GM06990 (cell line): Measurements from ENCODE around the gene S1PR2.

Source experiments
- DNase-seq: peaks from one replicate; pipeline ENCODE4 v3.0.0-alpha.2; 2011; ENCODE audit not compliant: insufficient read length; ENCODE audit errors: extremely low read depth
- H3K27me3 ChIP-seq: replicated peaks from 2 replicates; pipeline ENCODE4 v1.6.0; 2011; ENCODE audit warnings: low read length; ENCODE audit not compliant: control insufficient read depth, insufficient read depth
- H3K36me3 ChIP-seq: 2 replicates; pipeline ENCODE4 v1.5.1; 2011; ENCODE audit warnings: low read length; ENCODE audit not compliant: control insufficient read depth, insufficient read depth
- H3K4me3 ChIP-seq: replicated peaks from 2 replicates; pipeline ENCODE4 v1.5.1; 2011; ENCODE audit warnings: low read depth, mild to moderate bottlenecking, control low read depth, low read length
- CTCF ChIP-seq: IDR thresholded peaks from 2 replicates; pipeline ENCODE4 v1.5.1; 2011; ENCODE audit warnings: low read length, control low read depth, mild to moderate bottlenecking, inconsistent platforms; ENCODE audit not compliant: insufficient read depth, poor library complexity, severe bottlenecking

The S1PR2 gene

DNA sequence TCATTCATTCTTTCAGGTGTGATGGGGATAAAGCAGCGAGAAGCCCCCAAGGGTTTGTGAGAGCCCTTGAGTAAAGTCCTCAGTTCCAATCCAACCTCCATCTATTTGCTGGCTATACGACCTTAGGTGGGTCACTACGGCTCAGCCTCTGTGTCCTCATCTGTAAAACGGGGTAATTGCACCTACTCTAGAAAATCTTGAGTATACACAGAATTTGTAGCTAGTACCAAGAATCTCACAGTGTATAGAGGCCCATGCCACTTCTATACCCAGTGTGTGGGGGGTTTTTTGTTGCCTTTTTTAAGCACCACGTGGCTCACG lies 36.0 kb downstream of the S1PR2 start:
- Histone ChIP-seq H3K36me3 (peaks cover 2% of the 10 kb centered on the region), H3K4me3 (peak overlapping the region; percentile 97), H3K27me3 (no peaks in the 10 kb centered on the region)
- TF ChIP-seq CTCF = no peak
- DNase-seq = no peak

DNA sequence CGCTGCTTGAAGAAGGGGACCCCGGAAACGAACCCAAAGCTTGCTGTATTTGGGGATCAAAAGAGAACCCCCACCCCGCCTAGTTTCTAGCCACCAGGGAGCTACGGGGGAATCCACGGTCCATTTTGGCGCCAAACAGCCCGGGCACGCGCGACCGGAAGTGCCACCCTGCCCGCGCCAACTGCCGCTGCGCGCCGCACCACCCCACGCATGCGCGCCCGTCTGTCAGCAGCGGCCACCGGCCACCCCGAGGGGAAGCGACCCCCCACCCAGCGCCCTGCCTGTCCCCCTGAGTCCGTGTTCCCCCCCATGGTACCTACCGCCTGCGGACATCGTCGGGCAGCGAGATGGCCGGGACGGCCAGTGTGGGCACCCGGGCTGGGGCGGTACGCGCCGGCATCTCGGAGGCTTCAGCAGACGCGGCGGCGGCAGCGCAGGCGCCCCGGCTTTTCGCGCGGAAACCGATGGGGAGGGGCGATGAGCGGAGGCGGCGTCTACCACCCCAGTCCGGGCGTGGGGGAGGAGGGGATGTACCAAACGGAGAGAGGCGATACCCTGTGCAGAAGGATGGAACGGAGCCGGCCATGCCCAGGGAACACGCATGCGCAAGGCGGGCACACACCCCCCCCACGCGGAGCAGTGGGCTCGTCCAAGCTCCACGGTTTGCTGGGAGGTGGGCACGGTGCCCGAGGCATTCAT lies 36.5 kb downstream of the S1PR2 start, which contains the start of gene DNMT1:
DNMT1 (minus strand) TSS at position 454 of the 699 bp plus-strand sequence; CDS start at position 400, 54 bp downstream.
- Histone ChIP-seq H3K36me3 (peaks cover 5% of the 10 kb centered on the region), H3K4me3 (peak within 1 kb of the TSS; percentile 97), H3K27me3 (no peaks in the 10 kb centered on the region)
- no peak for TF ChIP-seq CTCF
- peak; percentile 98 for DNase-seq

GRCh38 chr19:10193790-10194499 lies 37.2 kb downstream of the S1PR2 start:
- no peak for TF ChIP-seq CTCF
- Histone ChIP-seq H3K36me3 (peaks cover 5% of the 10 kb centered on the region), H3K27me3 (no peaks in the 10 kb centered on the region), H3K4me3 (peak overlapping the region; percentile 97)
- DNase-seq = no peak

GRCh38 chr19:10192922-10193321 lies 38.2 kb downstream of the S1PR2 start:
- no peak for TF ChIP-seq CTCF
- Histone ChIP-seq H3K4me3 (peak overlapping the region; percentile 97), H3K27me3 (no peaks in the 10 kb centered on the region), H3K36me3 (peaks cover 5% of the 10 kb centered on the region)
- DNase-seq = no peak

DNA sequence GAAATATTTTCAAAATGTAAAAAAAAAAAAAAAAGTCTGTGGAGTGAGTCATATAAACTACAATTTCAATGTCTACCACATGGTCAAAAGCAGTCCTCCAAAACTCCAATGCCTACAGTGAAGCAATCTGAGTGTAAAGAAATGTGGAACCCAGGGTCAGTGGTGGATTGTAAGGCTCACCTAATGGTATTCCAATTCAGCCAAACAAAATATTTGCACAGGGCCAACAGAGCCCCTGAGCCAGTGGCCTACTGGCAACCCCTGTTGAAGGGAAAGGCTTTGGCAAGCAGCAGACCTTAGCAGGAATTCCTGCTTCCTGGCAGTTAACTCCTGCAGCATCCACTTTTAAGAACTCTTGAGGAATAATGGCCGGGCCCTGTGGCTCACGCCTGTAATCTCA lies 39.8 kb downstream of the S1PR2 start:
- no peak overlapping the region for H3K4me3 ChIP-seq
- no peak for DNase-seq
- H3K36me3 ChIP-seq = peaks cover 9% of the 10 kb centered on the region
- no peak for TF ChIP-seq CTCF
- no peaks in the 10 kb centered on the region for H3K27me3 ChIP-seq
